Tibial artery (tissue), 4 donors: ENCODE measurements around the gene THOC7.
A peak's percentile ranks its signal among the peaks of the same experiment; 100 is the strongest.

Source experiments
- DNase-seq, 2 donors: peaks; one replicate each; pipeline ENCODE4 v3.0.0-alpha.2; 2019
- H3K27ac ChIP-seq, 2 donors: fragments of 200-600 bp; sonication (generic) in 1 of 2; 1 replicate in 1 of 2; 2 replicates in 1 of 2; pipeline ENCODE4 v1.5.1; 2018 to 2019; ENCODE audit warnings: mild to moderate bottlenecking in 1 of 2
- H3K27me3 ChIP-seq, 2 donors: fragments of 200-600 bp; sonication (generic) in 1 of 2; one replicate each; pipeline versions ENCODE4 v1.5.1 to v1.6.0; 2016 to 2019
- H3K36me3 ChIP-seq, 3 donors: fragments of 200-600 bp; sonication (generic) in 2 of 3; one replicate each; pipeline ENCODE4 v1.5.1; 2016 to 2019; ENCODE audit warnings: mild to moderate bottlenecking in 2 of 3
- H3K4me1 ChIP-seq, 4 donors: fragments of 200-600 bp; sonication (generic) in 2 of 4; 1 replicate in 3 of 4; 2 replicates in 1 of 4; pipeline ENCODE4 v1.5.1; 2016 to 2019
- H3K4me3 ChIP-seq, 2 donors: fragments of 200-600 bp; sonication (generic) in 1 of 2; 1 replicate in 1 of 2; 2 replicates in 1 of 2; pipeline ENCODE4 v1.5.1; 2018 to 2019; ENCODE audit warnings: mild to moderate bottlenecking in 2 of 2
- H3K9me3 ChIP-seq, 3 donors: fragments of 200-600 bp; sonication (generic) in 1 of 3; one replicate each; pipeline ENCODE4 v1.5.1; 2016 to 2019
- CTCF ChIP-seq, 2 experiments: fragments of 200-600 bp in 1 of 2; fragments of 450-650 bp in 1 of 2; IDR thresholded peaks; one replicate each; pipeline ENCODE4 v1.5.1; 2017 to 2019; ENCODE audit warnings: antibody characterized with exemption in 2 of 2, mild to moderate bottlenecking in 1 of 2, moderate library complexity in 1 of 2
- intact Hi-C: fragments of 100-400 bp; cut with DNase I; formaldehyde crosslinking; loops from one replicate; pipeline ENCODE4 v1.15.0; 2023; ENCODE audit warnings: low total_unique reads

The THOC7 gene

GRCh38 chr3:63803911-63804310, 59.7 kb downstream of the THOC7 start:
- DNase-seq = no peak
- Histone ChIP-seq H3K9me3 (no peaks in the 10 kb centered on the region), H3K27ac (no peak overlapping the region), H3K4me3 (no peak overlapping the region), H3K4me1 (no peaks in the 10 kb centered on the region), H3K36me3 (no peaks in the 10 kb centered on the region), H3K27me3 (no peaks in the 10 kb centered on the region)
- no peak for TF ChIP-seq CTCF (IDR thresholded peaks at IDR 0.05)
- intact Hi-C loops = no loop called here

- no peak for DNase-seq
- H3K36me3 ChIP-seq = no peaks in the 10 kb centered on the region
- no peak for TF ChIP-seq CTCF (IDR thresholded peaks at IDR 0.05)
- no peaks in the 10 kb centered on the region for H3K27me3 ChIP-seq
- H3K9me3 ChIP-seq = no peaks in the 10 kb centered on the region
- no peaks in the 10 kb centered on the region for H3K4me1 ChIP-seq
- intact Hi-C loops = no loop called here
- H3K4me3 ChIP-seq = no peak overlapping the region
- H3K27ac ChIP-seq = no peak overlapping the region
Measured at GRCh38 chr3:63800097-63800496, 63.5 kb downstream of the THOC7 start.

- Histone ChIP-seq H3K4me1 (no peaks in the 10 kb centered on the region), H3K9me3 (no peaks in the 10 kb centered on the region), H3K27ac (no peak overlapping the region), H3K27me3 (no peaks in the 10 kb centered on the region), H3K36me3 (no peaks in the 10 kb centered on the region), H3K4me3 (no peak overlapping the region)
- DNase-seq = no peak
- intact Hi-C loops = no loop called here
- TF ChIP-seq CTCF (IDR thresholded peaks at IDR 0.05) = no peak
Measured at GRCh38 chr3:63798949-63799348, 64.7 kb downstream of the THOC7 start.

- intact Hi-C loops = no loop called here
- no peak overlapping the region for H3K4me3 ChIP-seq
- no peaks in the 10 kb centered on the region for H3K36me3 ChIP-seq
- no peaks in the 10 kb centered on the region for H3K27me3 ChIP-seq
- TF ChIP-seq CTCF (IDR thresholded peaks at IDR 0.05) = no peak
- DNase-seq = no peak
- H3K4me1 ChIP-seq = no peaks in the 10 kb centered on the region
- H3K9me3 ChIP-seq = no peaks in the 10 kb centered on the region
- no peak overlapping the region for H3K27ac ChIP-seq
Measured at GRCh38 chr3:63798544-63798943, 65.1 kb downstream of the THOC7 start.

GRCh38 chr3:63795438-63795837, 68.2 kb downstream of the THOC7 start:
- H3K27ac ChIP-seq = no peak overlapping the region
- H3K9me3 ChIP-seq = no peaks in the 10 kb centered on the region
- H3K4me3 ChIP-seq = no peak overlapping the region
- TF ChIP-seq CTCF (IDR thresholded peaks at IDR 0.05) = no peak
- DNase-seq = no peak
- H3K4me1 ChIP-seq = no peaks in the 10 kb centered on the region
- no peaks in the 10 kb centered on the region for H3K27me3 ChIP-seq
- H3K36me3 ChIP-seq = no peaks in the 10 kb centered on the region
- intact Hi-C loops = no loop called here

- peak in 1 of 2 experiments; percentile 6 for TF ChIP-seq CTCF (IDR thresholded peaks at IDR 0.05)
- no peak for DNase-seq
- Histone ChIP-seq H3K27me3 (no peaks in the 10 kb centered on the region), H3K27ac (no peak overlapping the region), H3K36me3 (no peaks in the 10 kb centered on the region), H3K9me3 (no peaks in the 10 kb centered on the region), H3K4me3 (no peak overlapping the region), H3K4me1 (no peaks in the 10 kb centered on the region)
- intact Hi-C loops = no loop called here
Measured at GRCh38 chr3:63791974-63792373, 71.6 kb downstream of the THOC7 start.
